GM15510 (cell line): ENCODE data around the gene DMRT2.

ENCODE experiments used
- POLR2A ChIP-seq: IDR thresholded peaks from 3 replicates; pipeline ENCODE4 v1.6.1; 2011; ENCODE audit warnings: borderline replicate concordance; ENCODE audit not compliant: insufficient read length; ENCODE audit errors: extremely low read depth

Gene DMRT2

DNA sequence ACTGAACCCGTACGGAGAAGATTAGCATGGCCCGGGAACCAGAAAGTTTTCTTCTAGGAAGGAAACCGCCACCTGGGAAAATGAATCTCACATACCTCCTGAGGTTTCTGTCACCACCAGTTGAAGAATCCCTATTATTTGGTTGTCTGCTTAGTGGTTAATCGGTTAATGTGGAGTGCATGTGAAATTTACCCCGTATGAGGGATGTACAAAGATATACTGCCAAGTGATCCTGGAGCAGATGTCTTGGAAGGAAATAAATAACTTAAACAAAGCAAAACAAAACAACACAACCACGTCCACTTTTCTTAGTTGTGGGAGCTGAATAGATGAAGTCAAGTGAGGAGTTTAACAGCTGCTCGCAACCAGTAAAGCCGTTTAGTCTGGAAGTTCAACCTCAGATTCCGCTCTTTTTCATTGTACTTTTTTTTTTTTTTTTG lies 3.8 kb downstream of the DMRT2 start:
- TF ChIP-seq POLR2A = no peak

DNA sequence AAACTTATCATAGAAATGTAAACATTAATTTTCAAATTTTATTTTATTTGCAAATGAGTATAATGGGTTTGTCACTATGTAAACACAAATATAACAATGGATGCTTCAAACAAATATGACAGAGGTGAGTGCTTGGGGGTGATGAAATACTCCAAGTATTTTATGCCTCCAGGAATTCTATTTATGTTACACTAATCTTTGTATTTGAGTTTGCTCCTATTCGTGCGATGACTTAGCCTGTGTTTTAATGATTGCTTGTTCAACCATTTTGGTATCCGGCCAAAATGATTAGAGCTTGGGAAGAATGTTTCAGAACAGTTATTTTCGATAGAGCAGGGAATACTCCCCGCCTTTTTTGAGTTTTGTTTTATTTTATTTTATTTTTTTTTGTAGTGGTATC lies 5.0 kb downstream of the DMRT2 start:
- no peak for TF ChIP-seq POLR2A

DNA sequence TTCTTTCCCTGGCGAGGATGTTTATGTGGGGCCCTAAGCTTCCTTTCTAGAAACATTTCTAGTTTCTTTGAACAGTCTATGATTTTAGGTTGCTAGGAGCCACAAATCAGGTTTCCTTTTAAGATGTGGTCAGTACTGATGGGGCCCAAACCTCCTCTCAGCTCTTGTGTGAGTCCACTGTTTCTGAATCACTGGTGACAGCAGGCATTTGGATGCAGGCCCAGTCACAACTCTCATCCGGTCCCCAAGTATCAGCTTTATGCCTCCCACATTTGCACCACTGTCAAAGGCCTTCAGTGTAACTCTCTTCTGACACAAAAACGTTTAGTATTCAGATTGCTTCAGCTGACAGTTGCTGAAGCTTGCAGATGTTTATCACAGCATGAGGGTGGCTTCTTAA lies 7.8 kb downstream of the DMRT2 start:
- no peak for TF ChIP-seq POLR2A

DNA sequence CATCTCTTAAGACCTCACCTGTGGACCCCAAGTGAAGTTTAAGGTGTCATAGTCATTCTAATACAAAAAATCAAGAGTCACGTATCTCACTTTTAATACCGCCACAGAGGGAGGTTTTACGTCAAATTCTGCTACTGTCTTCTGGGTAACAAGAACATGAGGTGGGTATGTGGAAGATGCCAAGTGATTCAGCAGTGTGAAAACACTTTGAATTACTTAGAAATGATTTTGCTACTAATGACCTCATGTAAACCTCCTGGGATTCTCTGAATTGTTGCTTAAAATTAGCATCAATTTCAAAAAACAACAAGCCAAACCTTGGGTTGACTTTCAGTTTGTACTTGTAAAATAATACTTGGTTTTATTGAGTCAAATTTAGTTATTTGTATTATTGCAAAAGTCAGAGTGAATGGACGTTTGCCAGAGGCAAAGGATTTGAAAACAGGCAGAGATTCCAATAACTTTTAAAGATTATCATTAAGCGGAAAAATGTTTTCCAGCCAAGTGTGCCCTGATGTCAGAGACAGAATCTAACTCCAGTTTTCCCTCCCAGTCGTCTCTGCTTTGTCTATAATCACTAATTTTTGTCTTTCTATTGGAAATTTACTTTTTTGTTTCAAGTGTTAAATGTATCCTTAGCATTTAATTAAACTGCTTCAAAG lies 8.8 kb downstream of the DMRT2 start:
- TF ChIP-seq POLR2A = no peak

DNA sequence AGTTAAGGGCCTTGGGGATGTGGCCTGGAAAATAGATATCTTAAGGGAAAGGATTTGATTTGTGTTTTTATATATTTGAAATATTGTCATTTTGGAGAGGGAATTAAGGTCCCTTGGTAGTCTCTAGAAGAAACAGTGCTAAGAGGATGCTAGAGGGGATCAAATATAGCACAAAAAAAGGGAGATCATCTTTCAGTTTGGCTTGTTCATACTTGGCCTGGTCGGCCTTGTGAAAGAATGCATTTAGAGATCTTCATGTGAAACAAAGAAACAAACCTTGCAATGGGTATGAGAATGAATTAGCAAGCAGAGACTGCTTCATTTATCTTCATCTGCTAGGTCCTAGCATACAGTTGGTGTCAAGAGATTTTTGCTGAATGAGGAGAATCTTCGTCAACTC lies 15.0 kb downstream of the DMRT2 start:
- TF ChIP-seq POLR2A = no peak

DNA sequence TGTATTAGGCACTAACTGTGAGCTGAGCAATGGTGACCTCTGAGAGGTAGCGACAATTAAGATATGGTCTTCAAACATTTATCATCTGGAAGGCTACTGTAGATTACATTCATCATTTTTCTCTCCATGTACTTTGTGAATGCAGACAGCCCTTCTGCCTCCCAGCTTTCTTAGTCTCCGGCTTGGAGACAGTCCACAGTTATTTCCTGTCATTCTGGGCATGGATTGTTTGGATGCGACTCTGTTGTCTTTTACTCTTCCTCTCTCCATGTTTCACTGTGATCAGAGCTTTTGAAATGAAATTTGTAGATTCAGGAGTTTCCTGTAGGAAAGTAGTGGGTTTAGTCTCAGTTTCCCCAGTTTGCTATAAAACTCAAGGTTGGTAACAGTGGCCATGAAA lies 20.5 kb downstream of the DMRT2 start:
- no peak for TF ChIP-seq POLR2A

DNA sequence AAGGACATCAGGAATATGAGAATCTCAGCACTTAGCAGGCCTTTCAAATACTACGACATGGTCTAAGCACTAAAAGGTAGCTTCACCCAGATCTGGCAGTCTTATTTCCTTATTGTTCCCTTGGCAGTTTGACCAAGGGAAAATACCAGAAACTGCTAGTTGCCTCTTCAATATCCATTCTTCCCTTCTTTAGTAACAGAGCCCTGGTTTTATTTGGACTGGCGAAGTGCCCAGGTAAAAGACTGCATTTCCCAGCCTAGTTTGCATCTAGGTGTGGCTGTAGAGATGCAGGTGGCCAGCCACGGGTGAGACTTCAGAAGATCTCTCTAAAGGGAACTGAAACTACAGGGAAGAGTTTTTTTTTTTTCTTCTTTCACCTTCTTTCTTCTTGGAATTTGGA lies 21.6 kb downstream of the DMRT2 start:
- no peak for TF ChIP-seq POLR2A

DNA sequence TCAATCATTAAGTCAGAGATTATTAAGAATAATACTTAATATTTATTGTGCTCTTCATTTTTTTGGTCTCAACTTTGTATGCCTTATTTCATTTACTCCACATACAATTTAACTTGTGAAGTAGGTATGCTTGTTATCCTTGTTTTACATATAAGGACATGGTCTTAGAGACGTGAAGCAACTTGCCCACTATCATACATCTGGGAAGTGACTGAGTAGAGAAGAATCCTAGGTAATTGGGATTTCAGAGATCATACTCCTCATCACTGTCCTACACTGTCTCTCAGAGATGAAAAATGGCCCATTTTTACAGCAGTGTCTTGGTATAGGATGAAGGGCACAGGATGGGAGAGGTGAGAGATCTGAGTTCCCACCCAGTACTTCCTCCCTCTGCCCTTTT lies 23.3 kb downstream of the DMRT2 start:
- no peak for TF ChIP-seq POLR2A

DNA sequence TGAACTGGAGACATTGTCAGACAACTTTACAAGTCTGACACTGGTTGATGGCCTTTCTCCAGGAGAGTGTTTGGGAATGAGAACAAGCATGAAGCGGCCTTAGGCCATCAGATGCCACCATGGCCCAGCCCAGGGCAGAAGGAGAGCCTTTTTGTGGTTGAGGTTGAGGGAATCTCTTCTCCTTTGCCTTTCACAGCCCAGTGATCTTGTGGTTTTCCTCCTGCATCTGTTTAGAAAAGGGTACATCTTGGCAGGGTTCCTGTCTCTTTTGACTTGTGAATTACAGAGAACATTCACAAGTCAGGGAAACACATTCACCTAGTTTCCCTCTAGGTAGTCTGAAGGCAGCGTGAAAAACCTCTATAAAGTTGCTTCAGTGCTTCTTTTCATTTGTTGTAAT lies 27.5 kb downstream of the DMRT2 start:
- no peak for TF ChIP-seq POLR2A

DNA sequence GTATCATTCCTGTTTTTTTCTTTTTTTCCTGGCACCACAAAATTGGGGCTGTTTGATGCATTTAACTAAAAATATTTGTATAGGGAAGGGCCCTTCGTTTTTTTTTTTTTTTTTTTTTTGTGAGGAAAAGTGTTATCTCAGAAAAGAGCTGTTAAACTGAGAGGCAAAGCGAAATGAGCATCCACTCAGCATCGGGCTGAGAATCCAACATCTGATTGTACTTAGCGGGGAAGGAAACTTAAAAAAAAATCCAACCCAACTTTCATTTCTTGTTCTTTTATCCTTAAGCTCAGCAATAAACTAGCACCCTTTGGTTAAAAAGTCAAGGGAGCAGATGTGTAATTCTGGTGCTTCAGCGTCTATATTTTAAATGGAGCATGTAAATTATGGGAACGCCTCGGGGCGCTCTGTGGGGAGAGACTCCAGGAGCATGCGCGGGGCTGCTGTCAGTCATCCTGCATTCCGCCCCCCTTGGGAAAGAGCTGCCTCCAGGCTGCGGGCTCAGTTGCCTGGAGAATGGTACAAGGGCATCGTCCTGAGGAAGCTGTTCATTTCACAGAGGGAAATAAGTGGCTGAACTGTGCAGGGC lies 33.3 kb downstream of the DMRT2 start:
- TF ChIP-seq POLR2A = no peak

DNA sequence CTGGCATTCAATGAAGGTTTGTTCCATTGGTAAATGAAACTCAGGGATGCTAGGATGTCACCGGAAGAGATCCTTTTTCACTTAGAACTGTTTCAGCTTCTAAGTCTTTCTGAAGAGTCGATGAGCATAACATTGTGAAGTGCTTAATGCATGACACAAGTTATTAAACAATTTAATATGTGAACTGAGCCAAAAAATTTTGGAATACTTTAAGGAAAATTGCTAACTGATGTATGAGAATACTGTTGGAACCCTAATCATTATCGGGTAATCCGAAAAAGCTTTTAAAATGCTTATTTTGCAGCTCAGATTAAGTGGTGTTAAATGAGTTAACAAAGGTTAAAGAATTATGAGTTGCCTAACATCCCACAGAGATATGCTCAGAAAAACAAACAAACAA lies 34.9 kb downstream of the DMRT2 start:
- TF ChIP-seq POLR2A = no peak

DNA sequence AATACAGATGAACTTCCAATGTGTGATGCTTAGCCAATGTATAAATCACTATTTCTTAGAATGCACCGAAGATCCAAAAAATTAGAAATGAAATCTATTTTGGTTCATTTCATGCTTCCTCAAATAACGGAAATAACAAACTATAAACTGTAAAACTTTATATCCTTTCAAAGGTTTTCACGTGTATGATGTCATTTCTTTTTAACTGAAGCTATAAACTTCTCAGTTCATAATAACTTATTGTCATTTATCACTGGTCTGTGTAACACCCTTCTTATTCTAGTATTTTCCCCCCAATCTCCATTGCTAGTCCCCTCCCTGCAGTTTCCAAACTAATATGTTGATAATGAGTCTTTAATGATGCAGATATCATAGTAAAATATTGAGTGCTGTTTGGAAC lies 36.4 kb downstream of the DMRT2 start:
- no peak for TF ChIP-seq POLR2A

DNA sequence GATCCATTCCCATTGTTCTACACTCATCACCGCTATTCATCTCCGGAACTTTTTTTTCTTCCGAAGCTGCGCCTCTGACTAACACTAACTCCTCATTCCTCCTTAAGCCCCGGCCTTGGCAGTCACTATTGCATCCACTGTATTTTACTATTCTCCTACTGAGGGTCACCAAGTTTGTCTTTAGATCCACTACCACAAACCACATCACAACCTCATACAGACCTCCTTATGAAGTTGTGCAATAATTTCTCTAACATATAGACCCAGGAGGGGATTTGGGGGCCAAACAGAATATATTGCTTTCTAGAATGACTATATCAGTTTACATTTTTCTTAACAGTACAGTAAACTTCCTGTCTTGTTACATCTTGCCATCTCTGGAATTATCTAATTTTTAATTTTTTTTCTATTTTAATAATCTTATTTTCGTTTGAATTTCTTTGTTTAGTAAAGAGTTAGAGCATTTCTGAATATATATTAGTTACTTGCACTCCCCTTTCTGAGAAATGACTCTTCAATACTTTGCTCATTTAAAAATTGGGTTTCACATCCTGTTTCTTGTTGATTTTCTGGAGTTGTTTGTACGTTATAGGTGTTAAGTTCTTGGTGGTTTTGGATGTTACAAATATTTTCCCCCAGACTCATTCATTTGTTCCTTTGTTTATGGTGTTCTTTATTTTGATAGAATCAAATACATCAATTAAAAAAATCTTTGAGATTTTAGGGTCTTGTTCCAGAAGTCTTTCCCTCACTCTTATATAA lies 37.1 kb downstream of the DMRT2 start:
- TF ChIP-seq POLR2A = no peak

DNA sequence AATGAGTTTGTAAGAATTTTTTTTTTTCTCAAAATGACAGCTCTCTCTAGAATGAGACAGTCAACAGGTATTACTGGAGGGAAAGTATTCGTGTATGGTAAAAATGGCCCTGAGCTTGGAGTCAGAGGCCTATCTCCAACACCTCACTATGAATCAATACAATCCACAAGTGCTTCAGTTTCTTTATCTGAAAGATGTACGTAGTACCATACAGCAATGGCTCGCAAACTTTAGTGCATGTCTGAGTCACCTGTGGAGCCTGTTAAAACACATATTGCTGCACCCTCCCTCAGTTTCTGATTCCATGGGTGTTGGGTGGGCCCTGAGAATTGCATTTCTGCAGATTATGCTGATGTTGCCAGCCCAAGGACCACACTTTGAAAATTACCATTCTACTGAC lies 44.6 kb downstream of the DMRT2 start:
- no peak for TF ChIP-seq POLR2A

DNA sequence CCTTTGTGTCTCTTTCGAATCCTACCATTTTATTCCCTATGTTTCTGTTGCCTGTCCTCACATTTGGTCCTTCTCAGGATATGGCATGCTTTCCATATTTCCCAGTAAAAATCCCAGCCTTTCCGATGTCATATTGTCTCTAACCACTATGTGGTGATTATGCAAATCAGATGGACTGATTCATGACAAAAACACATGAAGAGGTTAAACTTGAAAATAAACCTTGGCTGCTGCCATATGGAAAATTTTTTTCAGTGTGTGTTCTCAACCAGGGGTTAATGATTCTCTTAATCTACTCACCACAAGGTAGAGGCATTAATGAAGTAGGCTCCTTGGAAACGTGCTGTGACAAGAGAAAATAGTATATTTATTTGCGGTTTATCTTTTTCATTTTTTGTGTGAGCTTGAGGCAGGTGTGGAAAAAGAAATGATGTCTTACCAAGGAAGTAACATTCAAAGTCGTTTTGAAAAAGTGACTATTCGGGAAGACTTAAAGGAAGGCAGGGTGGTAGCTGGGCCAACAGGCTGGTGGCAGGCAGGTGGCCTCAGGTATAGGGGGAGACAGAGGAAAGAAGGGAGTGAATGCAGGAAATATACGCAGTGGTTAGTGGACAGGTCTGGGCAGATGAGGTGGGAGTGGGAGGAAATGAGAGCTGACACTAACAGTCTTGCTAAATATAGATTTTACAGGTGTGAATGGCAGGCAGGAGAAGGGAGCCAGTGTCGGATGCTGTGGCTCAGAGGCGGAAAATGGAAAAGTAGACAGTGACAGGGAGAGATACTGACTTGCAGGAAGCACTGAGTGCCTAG lies 46.2 kb downstream of the DMRT2 start:
- TF ChIP-seq POLR2A = no peak

DNA sequence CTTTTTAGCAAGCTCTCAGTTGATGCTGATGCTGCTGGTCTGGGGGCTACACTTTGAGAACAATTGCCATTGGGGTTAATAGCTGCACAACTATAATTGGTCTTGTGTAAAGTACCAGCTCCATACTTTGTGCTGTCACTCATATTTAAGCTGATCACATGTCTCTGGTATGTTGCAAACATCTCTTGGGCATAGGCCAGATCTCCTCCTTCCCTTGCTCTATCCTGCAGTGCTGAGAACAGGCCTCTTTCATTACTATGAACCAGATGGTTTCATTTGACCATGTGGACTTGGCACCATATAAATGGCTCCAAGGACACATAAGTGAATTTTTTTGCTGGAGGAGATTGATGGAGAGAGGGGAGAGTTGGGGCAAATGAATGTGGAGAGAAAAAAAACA lies 48.4 kb downstream of the DMRT2 start:
- TF ChIP-seq POLR2A = no peak

DNA sequence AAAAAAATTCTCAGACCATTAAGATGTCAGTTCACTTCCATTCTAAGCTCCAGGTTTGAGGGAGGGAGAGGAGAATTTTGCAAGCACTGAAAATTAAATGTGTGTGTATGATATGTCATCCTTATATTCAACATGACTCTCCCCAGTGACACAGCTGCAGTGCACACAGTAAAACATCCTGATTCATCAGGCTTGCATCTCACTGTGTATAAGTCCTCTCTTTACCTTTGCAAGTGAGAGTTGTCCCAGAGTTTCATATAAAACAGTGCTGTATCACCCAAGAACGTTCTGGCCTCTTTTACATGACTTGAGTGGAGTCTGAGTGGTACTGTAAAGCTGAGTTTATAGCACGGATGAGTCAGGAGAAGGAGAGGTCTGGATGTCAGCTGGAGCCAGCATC lies 50.0 kb downstream of the DMRT2 start:
- no peak for TF ChIP-seq POLR2A
